ENCODE measurements around the gene ADSS1.

The ADSS1 gene

GRCh38 chr14:104776481-104776880 is 52.5 kb downstream of the ADSS1 start:
- TF ChIP-seq, protein P1, sequence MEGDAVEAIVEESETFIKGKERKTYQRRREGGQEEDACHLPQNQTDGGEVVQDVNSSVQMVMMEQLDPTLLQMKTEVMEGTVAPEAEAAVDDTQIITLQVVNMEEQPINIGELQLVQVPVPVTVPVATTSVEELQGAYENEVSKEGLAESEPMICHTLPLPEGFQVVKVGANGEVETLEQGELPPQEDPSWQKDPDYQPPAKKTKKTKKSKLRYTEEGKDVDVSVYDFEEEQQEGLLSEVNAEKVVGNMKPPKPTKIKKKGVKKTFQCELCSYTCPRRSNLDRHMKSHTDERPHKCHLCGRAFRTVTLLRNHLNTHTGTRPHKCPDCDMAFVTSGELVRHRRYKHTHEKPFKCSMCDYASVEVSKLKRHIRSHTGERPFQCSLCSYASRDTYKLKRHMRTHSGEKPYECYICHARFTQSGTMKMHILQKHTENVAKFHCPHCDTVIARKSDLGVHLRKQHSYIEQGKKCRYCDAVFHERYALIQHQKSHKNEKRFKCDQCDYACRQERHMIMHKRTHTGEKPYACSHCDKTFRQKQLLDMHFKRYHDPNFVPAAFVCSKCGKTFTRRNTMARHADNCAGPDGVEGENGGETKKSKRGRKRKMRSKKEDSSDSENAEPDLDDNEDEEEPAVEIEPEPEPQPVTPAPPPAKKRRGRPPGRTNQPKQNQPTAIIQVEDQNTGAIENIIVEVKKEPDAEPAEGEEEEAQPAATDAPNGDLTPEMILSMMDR (IDR thresholded peaks at IDR 0.05; ENCODE audit: low read depth, low read length) = no peak
- no peak for DNase-seq (ENCODE audit: extremely low read depth, low read depth)

DNA sequence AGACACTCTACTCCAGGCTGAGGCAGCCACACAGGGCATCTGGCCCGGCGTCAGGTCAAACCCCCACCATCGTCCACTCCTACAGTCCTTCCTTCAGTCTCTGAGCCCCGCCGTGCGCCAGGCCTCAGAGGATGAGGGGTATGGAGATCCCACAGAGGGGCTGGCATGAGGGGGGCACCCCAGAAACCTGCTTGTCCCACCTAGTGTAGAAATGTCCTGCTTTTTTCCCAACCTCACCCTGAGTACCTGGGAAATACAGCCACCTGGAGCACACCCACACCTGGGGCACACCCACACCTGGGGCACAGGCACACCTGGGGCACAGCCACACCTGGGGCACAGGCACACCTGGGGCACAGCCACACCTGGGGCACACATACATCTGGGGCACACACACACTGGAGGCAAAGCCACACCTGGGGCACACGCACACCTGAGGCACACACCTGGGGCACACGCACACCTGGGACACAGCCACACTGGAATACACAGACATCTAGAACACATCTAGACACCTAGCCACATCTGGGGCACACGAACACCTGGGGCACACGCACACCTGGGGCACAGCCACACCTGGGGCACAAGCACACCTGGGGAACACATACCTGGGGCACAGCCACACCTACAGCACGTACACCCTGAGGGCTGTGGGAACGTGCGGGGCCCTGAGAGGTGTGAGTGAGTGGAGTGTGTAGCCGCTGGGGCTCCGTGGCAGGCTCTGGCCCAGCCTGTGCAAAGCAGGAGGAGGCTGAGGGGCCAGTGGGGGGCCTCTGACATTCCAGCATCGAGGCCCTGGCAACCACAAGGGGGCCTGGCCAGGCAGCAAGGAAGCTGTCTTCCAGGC is 53.2 kb downstream of the ADSS1 start:
- no peak for DNase-seq (ENCODE audit: extremely low read depth, low read depth)
- TF ChIP-seq, protein P1 (IDR thresholded peaks at IDR 0.05; ENCODE audit: low read depth, low read length) = no peak

DNA sequence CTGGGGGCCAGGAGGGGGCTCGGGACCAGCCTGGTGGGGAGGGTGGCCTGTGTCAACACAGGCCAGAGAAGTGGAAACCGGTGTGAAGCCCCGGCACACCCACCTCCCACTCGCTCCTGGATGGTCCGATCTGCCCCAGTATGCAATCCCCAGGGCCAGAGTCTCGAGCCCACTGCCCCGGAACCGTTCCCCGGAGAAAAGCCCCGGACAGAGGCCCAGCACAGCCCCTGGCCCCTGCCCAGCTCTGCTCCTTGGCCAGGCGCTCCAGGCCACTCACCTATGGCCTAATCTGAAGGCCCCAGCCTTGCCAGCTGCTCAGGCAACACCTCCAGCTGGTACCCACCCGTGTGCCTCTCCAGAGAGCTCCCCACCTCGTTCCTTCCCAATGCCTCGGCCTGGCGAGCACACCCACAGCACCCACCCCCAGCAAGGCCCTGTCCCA is 53.8 kb downstream of the ADSS1 start:
- DNase-seq (ENCODE audit: extremely low read depth, low read depth) = no peak
- TF ChIP-seq, protein P1 (IDR thresholded peaks at IDR 0.05; ENCODE audit: low read depth, low read length) = no peak

DNA sequence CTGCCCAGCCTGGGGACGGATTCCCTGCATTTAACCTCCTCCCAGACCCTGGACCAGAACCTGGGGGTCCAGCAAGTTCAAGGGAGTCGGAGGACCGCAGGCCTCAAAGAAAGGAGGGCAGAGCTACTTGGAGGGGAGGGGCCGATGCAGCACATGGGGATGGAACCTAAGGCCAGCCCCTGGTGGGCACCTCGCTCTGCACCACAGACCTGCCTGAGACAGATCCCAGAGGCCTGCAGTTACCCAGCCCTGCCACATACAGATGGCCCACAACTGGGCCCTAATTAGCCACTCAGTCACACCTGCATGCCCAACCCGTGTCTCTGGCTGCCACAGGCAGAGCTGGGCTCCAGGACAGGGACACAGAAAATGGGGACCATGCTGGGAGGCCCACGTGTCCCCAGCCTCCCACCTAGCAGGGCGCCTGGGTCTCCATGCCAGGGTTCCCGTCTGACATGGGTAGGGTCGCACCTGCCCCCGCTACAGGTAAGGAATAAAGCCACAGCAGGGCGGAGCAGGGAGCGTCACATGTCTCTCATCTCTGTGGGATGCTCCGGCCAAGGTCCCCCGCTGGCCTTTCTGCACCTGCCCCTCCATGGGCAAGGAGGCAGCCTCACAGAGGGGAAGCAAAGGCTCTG is 54.8 kb downstream of the ADSS1 start:
- TF ChIP-seq, protein P1 (IDR thresholded peaks at IDR 0.05; ENCODE audit: low read depth, low read length) = no peak
- DNase-seq (ENCODE audit: extremely low read depth, low read depth) = no peak

DNA sequence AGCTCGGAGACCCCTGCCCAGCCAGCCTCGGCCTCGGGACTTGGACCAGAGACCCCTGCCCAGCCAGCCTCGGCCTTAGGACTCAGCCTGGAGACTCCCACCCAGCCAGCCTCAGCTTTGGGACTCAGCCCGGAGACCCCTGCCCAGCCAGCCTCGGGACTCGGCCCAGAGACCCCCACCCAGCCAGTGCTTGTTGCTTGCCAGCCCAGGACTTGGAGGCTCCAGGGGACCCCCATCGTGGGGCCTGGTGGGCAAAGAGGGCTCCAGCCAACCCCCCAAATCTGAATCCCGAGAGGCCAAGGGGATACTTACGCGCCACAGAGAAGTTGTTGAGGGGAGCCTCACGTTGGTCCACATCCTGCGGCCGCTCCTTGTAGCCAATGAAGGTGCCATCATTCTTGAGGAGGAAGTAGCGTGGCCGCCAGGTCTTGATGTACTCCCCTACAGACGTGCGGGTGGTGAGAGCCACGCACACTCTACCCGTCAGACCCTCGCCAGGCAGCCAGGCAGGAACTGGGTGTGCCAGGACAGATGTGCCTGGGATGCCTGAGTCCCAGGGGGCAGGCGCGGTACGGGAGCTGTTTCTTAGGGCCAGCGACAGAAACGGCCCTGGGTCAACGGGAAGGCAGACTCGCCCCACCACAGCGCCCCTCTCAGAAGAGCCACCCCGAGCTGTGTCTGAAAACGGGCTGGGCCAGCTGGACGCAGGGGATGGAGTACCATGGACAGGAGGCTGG is 55.9 kb downstream of the ADSS1 start:
- TF ChIP-seq, protein P1 (IDR thresholded peaks at IDR 0.05; ENCODE audit: low read depth, low read length) = no peak
- DNase-seq (ENCODE audit: extremely low read depth, low read depth) = no peak

- TF ChIP-seq, protein P1 (IDR thresholded peaks at IDR 0.05; ENCODE audit: low read depth, low read length) = no peak
- no peak for DNase-seq (ENCODE audit: extremely low read depth, low read depth)
Observed at GRCh38 chr14:104780513-104781030, 56.5 kb downstream of the ADSS1 start.
